NCI-H128 (cell line): ENCODE data around the gene SSC5D.
"Not testable (repeated sequence)": the region's sequence is repeated elsewhere in the genome, so short reads cannot be mapped to it uniquely, and the experiment has no call there.

ENCODE experiments used
- DNase-seq: peaks from one replicate; lab custom pipeline; 2025; ENCODE audit not compliant: unreplicated experiment; lab: John Stamatoyannopoulos, UW

The SSC5D gene

DNA sequence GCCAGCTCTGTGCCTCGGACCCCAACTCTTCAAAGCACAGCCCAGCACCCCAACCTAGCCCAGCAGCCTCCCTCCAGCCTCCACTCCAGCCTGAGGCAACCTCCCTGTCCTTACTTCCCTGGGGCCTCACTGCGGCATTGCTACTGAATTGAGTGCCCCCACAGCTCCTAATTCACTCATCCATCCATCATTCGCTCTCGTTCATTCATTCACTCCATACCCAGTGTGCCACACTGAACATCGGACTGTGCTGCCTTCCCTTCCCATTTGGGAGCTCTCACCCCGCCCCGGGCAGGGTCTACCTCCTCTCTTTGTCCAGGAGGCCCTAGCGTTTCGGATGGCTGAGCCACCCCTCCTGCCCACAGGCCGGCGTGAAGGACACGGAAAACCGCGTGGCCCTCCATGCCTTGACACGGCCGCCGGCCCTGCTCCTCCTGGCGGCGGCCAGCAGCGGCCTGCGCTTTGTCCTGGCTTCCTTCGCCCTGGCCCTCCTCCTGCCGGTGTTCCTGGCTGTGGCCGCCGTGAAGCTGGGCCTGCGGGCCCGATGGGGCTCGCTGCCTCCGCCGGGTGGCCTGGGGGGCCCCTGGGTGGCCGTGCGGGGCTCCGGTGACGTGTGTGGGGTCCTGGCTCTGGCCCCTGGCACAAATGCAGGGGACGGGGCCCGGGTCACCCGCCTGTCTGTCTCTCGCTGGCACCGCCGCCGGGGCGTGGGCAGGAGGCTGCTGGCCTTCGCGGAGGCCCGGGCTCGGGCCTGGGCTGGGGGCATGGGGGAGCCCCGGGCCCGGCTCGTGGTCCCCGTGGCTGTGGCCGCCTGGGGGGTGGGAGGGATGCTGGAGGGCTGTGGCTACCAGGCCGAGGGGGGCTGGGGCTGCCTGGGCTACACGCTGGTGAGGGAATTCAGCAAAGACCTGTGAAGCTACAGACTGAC, 1.9 kb upstream of the SSC5D start:
- DNase-seq: no peak

DNA sequence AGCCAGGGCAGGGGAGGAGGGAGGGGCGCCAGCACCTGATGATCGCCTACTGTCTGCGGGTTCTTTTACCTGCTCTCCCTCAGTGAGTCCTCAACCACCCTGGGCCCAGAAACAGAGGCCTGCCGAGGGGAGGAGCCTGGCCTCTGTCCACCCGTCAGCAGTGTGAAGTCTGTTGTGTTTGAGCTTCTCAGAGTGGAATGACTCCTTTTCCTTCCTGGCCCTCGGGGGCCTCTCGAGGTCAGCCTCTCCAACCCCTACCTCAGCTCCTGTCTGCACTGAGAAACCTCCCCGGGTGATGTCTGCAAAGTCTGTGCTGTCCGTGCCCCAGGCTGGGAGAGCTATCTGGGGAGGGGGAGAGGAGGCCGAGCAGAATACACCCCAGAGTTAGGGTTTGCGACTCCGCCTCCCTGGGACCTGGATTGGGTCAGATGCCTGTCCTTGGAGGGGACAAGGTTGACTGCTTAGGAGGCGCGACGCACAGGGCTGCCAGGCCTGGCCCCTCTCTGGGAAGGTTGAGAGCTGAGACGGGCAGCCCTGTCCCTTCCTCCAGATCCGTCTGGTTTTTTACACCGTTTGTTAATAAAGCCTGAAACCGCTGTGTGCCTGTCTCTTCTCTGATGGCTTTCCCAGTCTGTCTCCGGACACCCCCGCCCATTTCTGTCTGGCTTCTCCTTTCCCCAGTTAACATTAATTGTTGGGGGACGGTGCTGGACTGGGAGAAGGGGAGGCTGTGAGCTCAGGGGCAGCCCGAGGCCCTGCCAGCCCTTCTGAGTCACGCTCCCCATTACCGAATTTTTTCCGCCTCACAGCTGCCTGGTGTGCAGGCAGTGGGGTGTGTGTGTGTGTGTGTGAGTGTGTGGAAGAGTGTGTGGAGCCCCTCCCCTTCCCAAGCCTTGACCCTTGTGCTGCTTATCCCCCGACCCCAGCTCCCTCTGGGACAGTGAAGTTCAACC, 989 bp upstream of the SSC5D start:
- no peak for DNase-seq

- DNase-seq: no peak
Observed at GRCh38 chr19:55488986-55489710, 912 bp downstream of the SSC5D start.

DNA sequence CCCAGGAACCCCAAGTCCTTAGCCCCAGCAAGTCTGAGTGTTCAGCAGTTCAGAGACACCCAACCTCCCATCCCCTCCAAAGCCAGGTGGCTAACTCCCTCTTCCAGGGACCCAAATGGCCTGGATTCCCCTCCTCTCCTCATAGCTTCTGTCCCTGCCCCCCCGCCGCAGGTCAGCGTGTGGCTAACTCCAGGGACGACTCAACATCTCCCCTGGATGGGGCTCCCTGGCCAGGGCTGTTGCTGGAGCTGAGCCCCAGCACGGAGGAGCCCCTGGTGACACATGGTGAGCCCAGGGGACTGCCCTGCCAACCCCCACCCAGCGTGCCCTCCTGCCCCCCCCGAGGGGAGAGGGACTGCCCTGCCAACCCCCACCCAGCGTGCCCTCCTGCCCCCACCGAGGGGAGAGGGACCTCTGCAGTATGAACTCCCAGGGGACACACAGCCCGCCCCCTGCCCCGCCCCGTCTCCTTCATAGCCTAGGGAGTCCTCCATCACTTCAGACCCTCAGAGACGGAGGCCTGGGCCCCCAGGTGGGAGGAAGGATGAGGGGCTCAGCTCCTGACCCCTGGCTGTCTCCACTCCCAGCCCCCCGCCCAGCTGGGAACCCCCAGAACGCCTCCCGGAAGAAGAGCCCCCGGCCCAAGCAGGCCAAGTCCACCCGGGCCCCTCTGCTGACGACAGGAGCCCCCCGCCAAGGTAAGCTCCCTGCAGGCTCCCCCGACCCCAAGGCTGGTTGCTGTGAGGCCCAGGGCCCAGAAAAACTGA, 1.7 kb downstream of the SSC5D start:
- DNase-seq: no peak

- DNase-seq: no peak
Observed at GRCh38 chr19:55490478-55491432, 2.5 kb downstream of the SSC5D start.

- no peak for DNase-seq
Observed at GRCh38 chr19:55491546-55492360, 3.5 kb downstream of the SSC5D start.

DNA sequence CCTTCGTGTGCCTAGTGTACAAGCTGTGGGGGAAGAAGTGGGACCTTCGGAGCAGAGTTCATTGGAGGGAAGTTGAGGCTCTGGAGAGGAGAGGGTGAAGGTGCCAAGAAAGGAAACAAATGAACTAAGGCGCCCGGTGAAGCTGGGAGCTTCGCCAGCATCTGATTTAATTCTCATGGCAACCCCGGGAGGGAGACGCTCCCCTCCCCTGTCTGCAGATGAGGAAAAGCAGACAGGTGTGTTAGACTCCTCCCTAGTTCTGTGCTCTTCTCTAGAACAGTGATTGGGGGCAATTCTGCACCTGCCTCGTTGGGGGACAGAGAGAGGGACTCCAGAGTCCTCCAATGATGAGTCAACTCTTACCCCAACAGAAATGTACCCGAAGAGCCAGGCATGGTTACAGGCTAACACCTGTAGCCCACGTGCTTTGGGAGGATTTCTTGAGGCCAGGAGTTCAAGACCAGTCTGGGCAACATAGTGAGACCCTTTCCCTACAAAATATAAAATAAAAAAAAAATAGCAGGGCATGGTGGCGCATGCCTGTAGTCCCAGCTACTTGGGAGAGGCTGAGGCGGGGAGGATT, 4.2 kb downstream of the SSC5D start:
- peak; percentile 8 for DNase-seq

- DNase-seq: no peak
Observed at GRCh38 chr19:55493052-55493644, 4.9 kb downstream of the SSC5D start.

DNA sequence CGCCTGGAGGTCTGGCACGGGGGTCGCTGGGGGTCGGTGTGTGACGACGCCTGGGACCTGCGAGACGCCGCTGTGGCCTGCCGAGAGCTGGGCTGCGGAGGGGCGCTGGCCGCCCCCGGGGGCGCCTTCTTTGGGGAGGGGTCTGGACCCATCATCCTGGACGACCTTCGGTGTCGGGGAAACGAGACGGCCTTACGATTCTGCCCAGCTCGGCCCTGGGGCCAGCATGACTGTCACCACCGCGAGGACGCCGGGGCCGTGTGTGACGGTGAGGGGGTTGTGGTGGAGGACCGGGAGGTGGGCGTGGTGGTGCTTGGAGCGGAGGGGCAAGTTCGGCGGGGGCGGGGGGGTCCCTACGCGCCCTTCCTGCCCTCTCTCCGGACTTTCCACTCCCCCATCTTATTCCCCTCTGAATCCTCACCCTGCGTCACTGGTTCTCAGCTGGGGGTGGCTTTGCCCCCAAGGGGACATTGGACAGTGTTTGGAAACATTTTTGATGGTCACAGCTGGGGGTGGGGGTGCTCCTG, 5.5 kb downstream of the SSC5D start:
- DNase-seq: no peak

DNA sequence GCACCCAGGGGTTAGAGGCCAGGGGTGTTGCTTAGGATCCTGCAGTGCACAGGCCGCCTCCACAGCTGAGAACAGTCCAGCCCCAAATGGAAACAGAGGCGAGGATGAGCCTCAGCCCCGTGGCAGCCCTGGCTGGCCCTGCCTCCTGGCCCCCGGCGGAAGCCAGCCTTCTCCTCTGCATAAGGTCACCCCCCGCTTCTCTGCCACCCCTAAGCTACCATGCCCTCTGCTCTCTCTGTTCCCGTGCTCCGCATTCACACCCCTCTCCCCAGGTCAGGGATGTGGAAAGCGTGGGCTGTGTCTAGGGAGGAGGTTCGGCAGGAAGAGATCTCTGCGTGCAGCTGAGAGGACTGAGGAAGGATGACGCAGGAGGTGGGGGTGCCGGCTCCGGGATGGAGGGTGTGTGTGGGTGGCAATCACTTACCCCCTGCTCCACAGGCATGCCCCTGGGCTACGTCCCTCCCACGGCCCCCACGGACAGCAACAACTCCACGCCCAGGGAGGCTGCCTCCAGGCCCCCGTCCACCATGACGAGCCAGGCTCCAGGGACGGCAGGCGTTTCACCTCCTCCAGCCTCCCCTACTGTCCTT, 6.0 kb downstream of the SSC5D start:
- DNase-seq: no peak

- no peak for DNase-seq
Observed at GRCh38 chr19:55495646-55496349, 7.6 kb downstream of the SSC5D start.

GRCh38 chr19:55496820-55497219, 8.6 kb downstream of the SSC5D start:
- not testable (repeated sequence) for DNase-seq

DNA sequence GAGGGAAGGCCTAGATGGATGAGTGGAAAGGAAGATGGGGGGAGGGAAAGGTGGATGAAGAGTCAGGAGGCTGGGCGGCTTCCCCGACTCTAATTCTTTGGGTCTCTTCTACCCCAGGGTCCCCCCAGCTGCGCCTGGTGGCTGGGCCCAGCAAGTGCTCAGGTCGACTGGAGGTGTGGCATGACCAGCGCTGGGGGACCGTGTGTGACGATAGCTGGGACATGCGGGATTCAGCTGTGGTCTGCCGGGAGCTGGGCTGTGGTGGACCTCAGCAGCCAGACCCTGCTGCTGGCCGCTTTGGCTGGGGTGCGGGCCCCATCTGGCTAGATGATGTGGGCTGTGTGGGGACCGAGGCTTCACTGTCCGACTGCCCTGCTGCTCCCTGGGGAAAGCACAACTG, 9.5 kb downstream of the SSC5D start:
- no peak for DNase-seq

DNA sequence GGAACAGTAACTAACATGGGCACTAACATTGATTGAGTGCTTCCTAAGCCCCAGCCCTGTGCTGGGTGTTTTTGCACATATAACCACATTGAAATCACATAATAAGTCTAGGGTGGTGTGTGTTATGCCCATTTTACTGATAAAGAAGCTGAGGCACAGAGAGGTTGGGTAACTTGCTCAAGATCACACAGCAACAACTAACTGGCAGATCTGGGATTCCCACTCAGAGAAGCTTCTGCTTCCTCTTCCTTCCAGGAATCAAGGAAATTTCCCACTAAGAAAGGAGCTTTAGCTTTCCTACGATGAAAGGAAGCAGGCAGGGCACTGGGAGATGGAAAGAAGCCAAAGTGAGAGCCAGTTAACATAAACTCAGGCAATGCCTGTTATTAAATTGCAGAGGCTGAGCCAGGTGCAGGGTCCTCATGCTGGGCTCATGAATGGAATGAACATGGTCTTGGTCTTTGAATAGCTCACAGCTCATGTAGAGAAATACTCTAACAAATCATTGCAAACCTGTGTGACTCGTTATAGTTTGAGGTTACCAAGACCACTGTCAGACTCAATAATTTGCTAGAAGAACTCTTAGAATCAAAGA, 10.1 kb downstream of the SSC5D start:
- DNase-seq: no peak

GRCh38 chr19:55500368-55500952, 12.2 kb downstream of the SSC5D start:
- no peak for DNase-seq
